IMR-90 (cell line): Measurements from ENCODE around the gene FXN. TPM values are rescaled to one million over a fixed set of nuclear protein-coding genes. Genes with fewer than 3 reads are reported as not detected.

Source experiments
- ATAC-seq: fragments of 200-7000 bp; cut with Tn5 transposase; 2 replicates; pipeline ENCODE4 v1.9.1; 2020; ENCODE audit warnings: low read depth, mild to moderate bottlenecking, moderate library complexity
- BruUV-seq: library from RNA; stranded (reverse); fragments of 400-500 nt; replicated peaks from 2 replicates; lab custom pipeline; 2021; lab: Mats Ljungman, UMichigan
- CTCF ChIA-PET: fragments of 300-600 bp; formaldehyde crosslinking; extraction: SDS; loops from one replicate; lab custom pipeline; 2021; ENCODE audit warnings: antibody characterized with exemption; lab: Yijun Ruan, JAX
- POLR2A ChIA-PET: fragments of 300-600 bp; sonication (Branson Sonifier 250); formaldehyde crosslinking; loops from one replicate; lab custom pipeline; 2022; ENCODE audit warnings: antibody characterized with exemption; ENCODE audit not compliant: unreplicated experiment; lab: Charles Lee
- DNase-seq: peaks from one replicate; pipeline ENCODE4 v3.0.0; 2013
- H2AFZ ChIP-seq: replicated peaks from 2 replicates; pipeline ENCODE3; 2013; ENCODE audit warnings: low read length, mild to moderate bottlenecking; ENCODE audit not compliant: poor library complexity
- H2AK5ac ChIP-seq: 2 replicates; pipeline ENCODE4 v1.6.1; 2013; ENCODE audit warnings: low read depth, low read length, inconsistent platforms
- H2AK9ac ChIP-seq: replicated peaks from 2 replicates; pipeline ENCODE3; 2013; ENCODE audit warnings: mild to moderate bottlenecking, low read depth, low read length, moderate library complexity; ENCODE audit not compliant: poor library complexity
- H2BK120ac ChIP-seq: 2 replicates; pipeline ENCODE4 v1.6.1; 2013; ENCODE audit warnings: low read depth, low read length, inconsistent platforms
- H2BK15ac ChIP-seq: 3 replicates; pipeline ENCODE4 v1.6.1; 2013; ENCODE audit warnings: low read depth, low read length, inconsistent platforms
- H2BK20ac ChIP-seq: 2 replicates; pipeline ENCODE4 v1.6.1; 2013; ENCODE audit warnings: low read depth, mild to moderate bottlenecking, inconsistent platforms, low read length, moderate library complexity
- H2BK5ac ChIP-seq: 2 replicates; pipeline ENCODE4 v1.6.1; 2013; ENCODE audit warnings: mild to moderate bottlenecking, low read depth, low read length, inconsistent platforms; ENCODE audit not compliant: poor library complexity, severe bottlenecking
- H3K14ac ChIP-seq: replicated peaks from 2 replicates; pipeline ENCODE4 v1.6.1; 2013; ENCODE audit warnings: low read depth, low read length, inconsistent platforms
- H3K18ac ChIP-seq: 2 replicates; pipeline ENCODE4 v1.6.1; 2013; ENCODE audit warnings: low read depth, low read length, control low read depth
- H3K23ac ChIP-seq: 2 replicates; pipeline ENCODE4 v1.6.1; 2013; ENCODE audit warnings: low read depth, low read length, inconsistent platforms
- H3K27ac ChIP-seq: 2 replicates; pipeline ENCODE4 v1.5.1; 2013; ENCODE audit warnings: mild to moderate bottlenecking, control low read depth, low read length; ENCODE audit not compliant: insufficient read depth
- H3K27me3 ChIP-seq: 2 replicates; pipeline ENCODE4 v1.6.1; 2013; ENCODE audit warnings: low read length; ENCODE audit not compliant: control insufficient read depth, insufficient read depth
- H3K36me3 ChIP-seq: 2 replicates; pipeline ENCODE4 v1.6.1; 2013; ENCODE audit warnings: low read length, mixed read lengths; ENCODE audit not compliant: control insufficient read depth, insufficient read depth
- H3K4ac ChIP-seq: 2 replicates; pipeline ENCODE4 v1.6.1; 2013; ENCODE audit warnings: low read depth, low read length, inconsistent platforms
- H3K4me1 ChIP-seq: 2 replicates; pipeline ENCODE4 v1.6.1; 2013; ENCODE audit warnings: low read length, mixed read lengths; ENCODE audit not compliant: control insufficient read depth, insufficient read depth
- H3K4me2 ChIP-seq: 2 replicates; pipeline ENCODE4 v1.6.1; 2013; ENCODE audit warnings: low read depth, mild to moderate bottlenecking, control low read depth, low read length, moderate library complexity
- H3K4me3 ChIP-seq: 2 replicates; pipeline ENCODE4 v1.5.1; 2013; ENCODE audit warnings: low read depth, mild to moderate bottlenecking, control low read depth, low read length, moderate library complexity; ENCODE audit not compliant: insufficient read depth
- H3K56ac ChIP-seq: 2 replicates; pipeline ENCODE4 v1.6.1; 2013; ENCODE audit warnings: low read length, inconsistent platforms; ENCODE audit not compliant: insufficient read depth; ENCODE audit errors: extremely low read depth
- H3K79me1 ChIP-seq, 2 experiments: 2 replicates each; pipeline ENCODE4 v1.6.1; 2013; ENCODE audit warnings: low read length in 2 of 2, inconsistent platforms in 1 of 2, low read depth in 1 of 2
- H3K9ac ChIP-seq: 2 replicates; pipeline ENCODE4 v1.6.1; 2013; ENCODE audit warnings: low read depth, low read length, control low read depth
- H3K9me1 ChIP-seq: 2 replicates; pipeline ENCODE4 v1.6.1; 2013; ENCODE audit warnings: low read length, inconsistent platforms; ENCODE audit not compliant: insufficient read depth
- H3K9me3 ChIP-seq: 2 replicates; pipeline ENCODE4 v1.6.1; 2013; ENCODE audit warnings: low read length; ENCODE audit not compliant: control insufficient read depth, insufficient read depth
- H4K20me1 ChIP-seq: 2 replicates; pipeline ENCODE4 v1.6.1; 2013; ENCODE audit warnings: low read length, inconsistent platforms; ENCODE audit not compliant: insufficient read depth
- H4K5ac ChIP-seq: 2 replicates; pipeline ENCODE4 v1.6.1; 2013; ENCODE audit warnings: mild to moderate bottlenecking, low read depth, low read length, control low read depth
- H4K8ac ChIP-seq, 2 experiments: 2 replicates each; pipeline ENCODE4 v1.6.1; 2013; ENCODE audit warnings: low read depth in 2 of 2, low read length in 2 of 2, control low read depth in 1 of 2, inconsistent platforms in 1 of 2
- H4K91ac ChIP-seq: 2 replicates; pipeline ENCODE4 v1.6.1; 2013; ENCODE audit warnings: low read depth, low read length, inconsistent platforms; ENCODE audit not compliant: insufficient read depth
- BHLHE40 ChIP-seq: fragments of 150-350 bp; IDR thresholded peaks from 2 replicates; pipeline ENCODE4 v1.6.1; 2016; ENCODE audit warnings: mild to moderate bottlenecking, low read depth, low read length
- CEBPB ChIP-seq: IDR thresholded peaks from 2 replicates; pipeline ENCODE4 v1.6.1; 2012; ENCODE audit warnings: low read depth, low read length, improper control_type of control experiment
- FOS ChIP-seq: fragments of 150-350 bp; IDR thresholded peaks from 2 replicates; pipeline ENCODE4 v1.6.1; 2016; ENCODE audit warnings: low read depth, low read length
- MAZ ChIP-seq: IDR thresholded peaks from 2 replicates; pipeline ENCODE4 v1.6.1; 2012; ENCODE audit warnings: low read depth, mild to moderate bottlenecking, low read length, improper control_type of control experiment, moderate library complexity, borderline replicate concordance
- POLR2A ChIP-seq: IDR thresholded peaks from 2 replicates; pipeline ENCODE4 v1.6.1; 2012; ENCODE audit warnings: mild to moderate bottlenecking, low read depth, low read length
- RAD21 ChIP-seq: IDR thresholded peaks from 2 replicates; pipeline ENCODE4 v1.6.1; 2012; ENCODE audit warnings: low read length, improper control_type of control experiment
- RFX5 ChIP-seq: IDR thresholded peaks from 2 replicates; pipeline ENCODE4 v1.8.0; 2012; ENCODE audit warnings: low read depth, mild to moderate bottlenecking, low read length, moderate library complexity
- SMC3 ChIP-seq: fragments of 150-350 bp; IDR thresholded peaks from 2 replicates; pipeline ENCODE4 v1.6.1; 2016; ENCODE audit warnings: low read depth, mild to moderate bottlenecking, antibody characterized with exemption, low read length, moderate library complexity
- WGBS, 2 experiments: methylation state at CpG; one replicate each; pipeline versions ENCODE4 v1.1.5 to v1.1.7; 2013; ENCODE audit warnings: missing lambda C conversion rate in 2 of 2; ENCODE audit not compliant: insufficient read length in 1 of 2; ENCODE audit errors: extremely low coverage in 2 of 2; 5-methylcytosine and 5-hydroxymethylcytosine counted together
- dilution Hi-C: fragments of 300-500 bp; cut with HindIII; formaldehyde crosslinking; loops from one replicate; pipeline ENCODE4 v1.14.3; 2018; ENCODE audit warnings: low sequenced_read_pairs; ENCODE audit not compliant: unreplicated experiment
- in situ Hi-C: fragments of 300-500 bp; cut with MboI; formaldehyde crosslinking; loops from 3 replicates; pipeline ENCODE4 v1.14.3; 2019; ENCODE audit warnings: low sequenced_read_pairs, inconsistent platforms, mixed read lengths
- intact Hi-C: fragments of 100-400 bp; cut with micrococcal nuclease; formaldehyde crosslinking; loops from 2 replicates; pipeline ENCODE4 v1.10.0; 2022
- polyA plus RNA-seq, 3 experiments: library from polyadenylated mRNA; depleted of rRNA; stranded (reverse); fragments of >200 nt; gene quantifications; 2 replicates each; pipeline ENCODE4 v1.2.3, GENCODE V29; 2012; ENCODE audit warnings: low replicate concordance in 1 of 3
- total RNA-seq: library from RNA; depleted of rRNA; stranded (reverse); fragments of >200 nt; gene quantifications from 2 replicates; pipeline ENCODE4 v1.2.3, GENCODE V29; 2012
- TF ChIP-seq, protein P1 (sequence below): conservative IDR thresholded peaks from 2 replicates; pipeline ENCODE4 v1.5.1; 2012; ENCODE audit warnings: mild to moderate bottlenecking, low read depth, low read length, improper control_type of control experiment
- TF ChIP-seq, protein P2 (sequence below): fragments of 150-350 bp; IDR thresholded peaks from 2 replicates; pipeline ENCODE4 v1.6.1; 2016; ENCODE audit warnings: low read depth, mild to moderate bottlenecking, low read length, moderate library complexity, borderline replicate concordance
- TF ChIP-seq, protein P3 (sequence below): fragments of 150-350 bp; IDR thresholded peaks from 2 replicates; pipeline ENCODE4 v1.6.1; 2017; ENCODE audit warnings: mild to moderate bottlenecking, antibody characterized with exemption, low read length, low read depth

FXN gene
- total and polyA plus RNA-seq, 2 of the 4 experiments (the other 2 are of a cell fraction): 3.9 to 18.1 TPM

DNA sequence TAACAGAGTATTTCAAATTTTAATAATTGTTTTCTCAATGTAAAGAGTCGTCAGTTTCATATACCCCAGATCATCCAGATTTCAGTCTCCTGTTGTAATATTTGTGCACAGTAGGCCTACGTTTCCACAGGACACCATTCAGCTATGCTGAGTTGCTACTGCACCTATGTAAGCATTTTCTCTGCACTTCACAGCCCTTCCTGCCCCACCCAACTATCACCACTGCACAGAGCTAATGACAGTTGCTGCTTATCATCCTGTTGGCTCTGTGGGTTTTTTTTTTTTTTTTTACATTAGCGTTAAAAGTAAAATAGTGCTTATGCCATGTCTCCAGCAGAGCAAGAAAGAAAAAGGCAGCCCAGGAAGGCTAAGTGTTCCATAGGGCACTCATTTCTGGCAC is 15.7 kb upstream of the FXN start:
- no peak overlapping the region for H3K27ac ChIP-seq
- no peak overlapping the region for H3K4me2 ChIP-seq
- ChIA-PET POLR2A (no interaction called here), CTCF (interaction anchor here (0.6 to 1.0 kb wide), 2 partner anchors 15 to 120 kb away, joined by 4 to 8 read pairs; partner anchors contain the start of gene FXN)
- no CpG with 5 or more reads among the region's 3 CpGs for WGBS, 2 experiments
- H3K14ac ChIP-seq: no peak overlapping the region
- H2BK15ac ChIP-seq: no peak overlapping the region
- TF ChIP-seq, protein P1, sequence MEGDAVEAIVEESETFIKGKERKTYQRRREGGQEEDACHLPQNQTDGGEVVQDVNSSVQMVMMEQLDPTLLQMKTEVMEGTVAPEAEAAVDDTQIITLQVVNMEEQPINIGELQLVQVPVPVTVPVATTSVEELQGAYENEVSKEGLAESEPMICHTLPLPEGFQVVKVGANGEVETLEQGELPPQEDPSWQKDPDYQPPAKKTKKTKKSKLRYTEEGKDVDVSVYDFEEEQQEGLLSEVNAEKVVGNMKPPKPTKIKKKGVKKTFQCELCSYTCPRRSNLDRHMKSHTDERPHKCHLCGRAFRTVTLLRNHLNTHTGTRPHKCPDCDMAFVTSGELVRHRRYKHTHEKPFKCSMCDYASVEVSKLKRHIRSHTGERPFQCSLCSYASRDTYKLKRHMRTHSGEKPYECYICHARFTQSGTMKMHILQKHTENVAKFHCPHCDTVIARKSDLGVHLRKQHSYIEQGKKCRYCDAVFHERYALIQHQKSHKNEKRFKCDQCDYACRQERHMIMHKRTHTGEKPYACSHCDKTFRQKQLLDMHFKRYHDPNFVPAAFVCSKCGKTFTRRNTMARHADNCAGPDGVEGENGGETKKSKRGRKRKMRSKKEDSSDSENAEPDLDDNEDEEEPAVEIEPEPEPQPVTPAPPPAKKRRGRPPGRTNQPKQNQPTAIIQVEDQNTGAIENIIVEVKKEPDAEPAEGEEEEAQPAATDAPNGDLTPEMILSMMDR: no peak
- no peak for TF ChIP-seq POLR2A
- no peak for TF ChIP-seq SMC3
- no peak for TF ChIP-seq FOS
- TF ChIP-seq BHLHE40: no peak
- no peak for TF ChIP-seq RFX5
- TF ChIP-seq, protein P2, sequence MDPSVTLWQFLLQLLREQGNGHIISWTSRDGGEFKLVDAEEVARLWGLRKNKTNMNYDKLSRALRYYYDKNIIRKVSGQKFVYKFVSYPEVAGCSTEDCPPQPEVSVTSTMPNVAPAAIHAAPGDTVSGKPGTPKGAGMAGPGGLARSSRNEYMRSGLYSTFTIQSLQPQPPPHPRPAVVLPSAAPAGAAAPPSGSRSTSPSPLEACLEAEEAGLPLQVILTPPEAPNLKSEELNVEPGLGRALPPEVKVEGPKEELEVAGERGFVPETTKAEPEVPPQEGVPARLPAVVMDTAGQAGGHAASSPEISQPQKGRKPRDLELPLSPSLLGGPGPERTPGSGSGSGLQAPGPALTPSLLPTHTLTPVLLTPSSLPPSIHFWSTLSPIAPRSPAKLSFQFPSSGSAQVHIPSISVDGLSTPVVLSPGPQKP: no peak
- no peak for TF ChIP-seq CEBPB
- TF ChIP-seq RAD21: no peak
- TF ChIP-seq MAZ: no peak
- TF ChIP-seq, protein P3, sequence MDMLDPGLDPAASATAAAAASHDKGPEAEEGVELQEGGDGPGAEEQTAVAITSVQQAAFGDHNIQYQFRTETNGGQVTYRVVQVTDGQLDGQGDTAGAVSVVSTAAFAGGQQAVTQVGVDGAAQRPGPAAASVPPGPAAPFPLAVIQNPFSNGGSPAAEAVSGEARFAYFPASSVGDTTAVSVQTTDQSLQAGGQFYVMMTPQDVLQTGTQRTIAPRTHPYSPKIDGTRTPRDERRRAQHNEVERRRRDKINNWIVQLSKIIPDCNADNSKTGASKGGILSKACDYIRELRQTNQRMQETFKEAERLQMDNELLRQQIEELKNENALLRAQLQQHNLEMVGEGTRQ: no peak
- intact Hi-C loops: loop anchor here (1.0 to 10.0 kb wide), 2 partner anchors 159 to 315 kb away; partner anchors contain the start of gene PIP5K1B
- no peaks in the 10 kb centered on the region for H4K20me1 ChIP-seq
- no peaks in the 10 kb centered on the region for H3K36me3 ChIP-seq
- no peak overlapping the region for H3K56ac ChIP-seq
- no peak overlapping the region for H3K18ac ChIP-seq
- no peaks in the 10 kb centered on the region for H3K79me1 ChIP-seq
- no peak overlapping the region for H4K91ac ChIP-seq
- no peak overlapping the region for H2BK5ac ChIP-seq
- no peak overlapping the region for H4K8ac ChIP-seq
- in situ Hi-C loops: no loop called here
- H3K4me1 ChIP-seq: no peaks in the 10 kb centered on the region
- no peak for DNase-seq
- H3K4ac ChIP-seq: no peak overlapping the region
- H3K27me3 ChIP-seq: peaks cover 16% of the 10 kb centered on the region
- H2BK20ac ChIP-seq: no peak overlapping the region
- no peak overlapping the region for H3K9ac ChIP-seq
- BruUV-seq: no TSS peak
- no peak overlapping the region for H2AK9ac ChIP-seq
- H2AK5ac ChIP-seq: no peak overlapping the region
- no peak for ATAC-seq
- no peak overlapping the region for H3K4me3 ChIP-seq
- no peaks in the 10 kb centered on the region for H3K9me1 ChIP-seq
- no peak overlapping the region for H4K5ac ChIP-seq
- no peak overlapping the region for H2AFZ ChIP-seq
- H2BK120ac ChIP-seq: no peak overlapping the region
- dilution Hi-C loops: no loop called here
- no peaks in the 10 kb centered on the region for H3K9me3 ChIP-seq
- no peak overlapping the region for H3K23ac ChIP-seq
